Astrocyte (in vitro differentiated cells and primary cell): Measurements from ENCODE around the gene TCF19. TPM values are rescaled to one million over a fixed set of nuclear protein-coding genes. Genes with fewer than 3 reads are reported as not detected.

ENCODE experiments used
- DNase-seq: peaks from one replicate; pipeline ENCODE4 v3.0.0-alpha.2; 2010; ENCODE audit warnings: low read depth
- FAIRE-seq: peaks from 2 replicates; lab custom pipeline; 2011; peaks lifted over from hg19 to GRCh38; lab: Jason Lieb, UNC
- H2AFZ ChIP-seq: 2 replicates; pipeline ENCODE4 v1.6.0; 2012; ENCODE audit warnings: low read depth, low read length, inconsistent platforms
- H3K27ac ChIP-seq: 2 replicates; pipeline ENCODE4 v1.5.1; 2011; ENCODE audit warnings: low read depth, low read length, inconsistent platforms
- H3K27me3 ChIP-seq: 2 replicates; pipeline ENCODE4 v1.6.0; 2011; ENCODE audit warnings: low read length, inconsistent platforms; ENCODE audit not compliant: insufficient read depth
- H3K36me3 ChIP-seq: 2 replicates; pipeline ENCODE4 v1.5.1; 2011; ENCODE audit warnings: low read length, inconsistent platforms; ENCODE audit not compliant: insufficient read depth
- H3K4me1 ChIP-seq: 2 replicates; pipeline ENCODE4 v1.5.1; 2011; ENCODE audit warnings: low read length, inconsistent platforms; ENCODE audit not compliant: insufficient read depth
- H3K4me2 ChIP-seq: 2 replicates; pipeline ENCODE4 v1.6.0; 2012; ENCODE audit warnings: low read length, inconsistent platforms
- H3K4me3 ChIP-seq: 2 replicates; pipeline ENCODE4 v1.5.1; 2011; ENCODE audit warnings: low read depth, mild to moderate bottlenecking, low read length, inconsistent platforms; ENCODE audit not compliant: insufficient read depth
- H3K79me2 ChIP-seq: 2 replicates; pipeline ENCODE4 v1.6.0; 2012; ENCODE audit warnings: mild to moderate bottlenecking, low read length, inconsistent platforms; ENCODE audit not compliant: insufficient read depth
- H3K9ac ChIP-seq: 2 replicates; pipeline ENCODE4 v1.6.0; 2012; ENCODE audit warnings: mild to moderate bottlenecking, low read length, inconsistent platforms
- H3K9me3 ChIP-seq: 2 replicates; pipeline ENCODE4 v1.5.1; 2012; ENCODE audit warnings: low read depth, mild to moderate bottlenecking, low read length, inconsistent platforms; ENCODE audit not compliant: insufficient read depth
- H4K20me1 ChIP-seq: 2 replicates; pipeline ENCODE4 v1.6.0; 2012; ENCODE audit warnings: low read length, inconsistent platforms; ENCODE audit not compliant: insufficient read depth
- H3K27ac Mint-ChIP-seq: one replicate; pipeline ENCODE4 v1.8.0; 2021; ENCODE audit warnings: mild to moderate bottlenecking, mixed read lengths; ENCODE audit not compliant: unreplicated experiment
- H3K27me3 Mint-ChIP-seq: one replicate; pipeline ENCODE4 v1.8.0; 2021; ENCODE audit warnings: low read depth, mixed read lengths; ENCODE audit not compliant: unreplicated experiment
- H3K36me3 Mint-ChIP-seq: one replicate; pipeline ENCODE4 v1.8.0; 2021; ENCODE audit warnings: low read depth, mixed read lengths; ENCODE audit not compliant: unreplicated experiment
- H3K4me1 Mint-ChIP-seq: one replicate; pipeline ENCODE4 v1.8.0; 2021; ENCODE audit warnings: low read depth, mixed read lengths; ENCODE audit not compliant: unreplicated experiment
- H3K4me3 Mint-ChIP-seq: one replicate; pipeline ENCODE4 v1.8.0; 2021; ENCODE audit warnings: mild to moderate bottlenecking, moderate library complexity, mixed read lengths; ENCODE audit not compliant: unreplicated experiment
- H3K9me3 Mint-ChIP-seq: one replicate; pipeline ENCODE4 v1.8.0; 2021; ENCODE audit warnings: mild to moderate bottlenecking, mixed read lengths; ENCODE audit not compliant: unreplicated experiment
- EZH2 ChIP-seq: IDR thresholded peaks from 2 replicates; pipeline ENCODE4 v1.6.1; 2012; ENCODE audit warnings: mild to moderate bottlenecking, low read length, inconsistent platforms; ENCODE audit not compliant: insufficient read depth
- total RNA-seq: library from RNA; stranded (reverse); gene quantifications from 2 replicates; pipeline ENCODE4 v1.2.1, GENCODE V29; 2021
- TF ChIP-seq, protein P1 (sequence below): IDR thresholded peaks from 2 replicates; pipeline ENCODE4 v1.5.1; 2011; ENCODE audit warnings: low read depth, mild to moderate bottlenecking, inconsistent platforms, low read length, moderate library complexity; ENCODE audit not compliant: insufficient read depth

The TCF19 gene
- total RNA-seq, 1 donor from 2014 or later = 2.5 TPM

DNA sequence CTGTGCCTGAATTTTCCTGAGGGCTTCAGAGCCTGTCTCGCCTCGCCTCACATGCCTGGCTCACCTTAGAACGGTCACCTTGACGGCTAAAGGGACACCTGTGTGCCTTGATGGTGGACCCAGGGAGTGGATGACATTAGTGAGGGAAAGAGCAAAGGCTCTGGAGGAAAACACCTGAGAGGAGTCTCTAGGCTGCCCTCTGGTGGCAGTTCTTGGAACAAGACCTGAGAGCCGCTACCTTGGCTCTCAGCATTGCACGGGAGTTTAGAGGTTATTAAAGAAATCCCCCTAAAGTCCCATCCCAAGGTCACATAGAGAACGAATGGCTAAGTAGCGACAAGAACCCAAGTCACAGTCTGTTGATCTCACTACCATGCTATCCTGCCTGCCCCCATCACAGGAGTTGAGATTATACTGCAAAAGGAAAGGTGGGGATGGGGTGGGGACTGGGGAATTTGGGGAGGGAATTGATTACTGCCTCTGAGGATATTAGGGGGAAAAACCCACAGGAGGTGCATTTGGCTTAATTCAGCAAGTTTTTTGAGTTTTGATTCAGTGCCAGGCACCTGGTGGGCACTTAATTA lies 30.2 kb upstream of the TCF19 start:
- Histone ChIP-seq H3K4me1 (peaks cover 7% of the 10 kb centered on the region), H4K20me1 (no peaks in the 10 kb centered on the region), H3K79me2 (no peaks in the 10 kb centered on the region), H3K9me3 (no peaks in the 10 kb centered on the region), H3K9ac (no peak overlapping the region), H3K4me2 (no peak overlapping the region), H3K36me3 (no peaks in the 10 kb centered on the region), H3K4me3 (no peak overlapping the region), H3K27ac (no peak overlapping the region), H3K27me3 (no peaks in the 10 kb centered on the region), H2AFZ (no peak overlapping the region)
- Mint-ChIP-seq H3K27ac (no peak overlapping the region), H3K27me3 (no peaks in the 10 kb centered on the region), H3K4me1 (peaks cover 29% of the 10 kb centered on the region), H3K36me3 (peaks cover 11% of the 10 kb centered on the region), H3K9me3 (no peaks in the 10 kb centered on the region), H3K4me3 (no peak overlapping the region)
- FAIRE-seq (no peak), DNase-seq (no peak)
- no peak for TF ChIP-seq EZH2
- TF ChIP-seq, protein P1, sequence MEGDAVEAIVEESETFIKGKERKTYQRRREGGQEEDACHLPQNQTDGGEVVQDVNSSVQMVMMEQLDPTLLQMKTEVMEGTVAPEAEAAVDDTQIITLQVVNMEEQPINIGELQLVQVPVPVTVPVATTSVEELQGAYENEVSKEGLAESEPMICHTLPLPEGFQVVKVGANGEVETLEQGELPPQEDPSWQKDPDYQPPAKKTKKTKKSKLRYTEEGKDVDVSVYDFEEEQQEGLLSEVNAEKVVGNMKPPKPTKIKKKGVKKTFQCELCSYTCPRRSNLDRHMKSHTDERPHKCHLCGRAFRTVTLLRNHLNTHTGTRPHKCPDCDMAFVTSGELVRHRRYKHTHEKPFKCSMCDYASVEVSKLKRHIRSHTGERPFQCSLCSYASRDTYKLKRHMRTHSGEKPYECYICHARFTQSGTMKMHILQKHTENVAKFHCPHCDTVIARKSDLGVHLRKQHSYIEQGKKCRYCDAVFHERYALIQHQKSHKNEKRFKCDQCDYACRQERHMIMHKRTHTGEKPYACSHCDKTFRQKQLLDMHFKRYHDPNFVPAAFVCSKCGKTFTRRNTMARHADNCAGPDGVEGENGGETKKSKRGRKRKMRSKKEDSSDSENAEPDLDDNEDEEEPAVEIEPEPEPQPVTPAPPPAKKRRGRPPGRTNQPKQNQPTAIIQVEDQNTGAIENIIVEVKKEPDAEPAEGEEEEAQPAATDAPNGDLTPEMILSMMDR = peak; percentile 84

DNA sequence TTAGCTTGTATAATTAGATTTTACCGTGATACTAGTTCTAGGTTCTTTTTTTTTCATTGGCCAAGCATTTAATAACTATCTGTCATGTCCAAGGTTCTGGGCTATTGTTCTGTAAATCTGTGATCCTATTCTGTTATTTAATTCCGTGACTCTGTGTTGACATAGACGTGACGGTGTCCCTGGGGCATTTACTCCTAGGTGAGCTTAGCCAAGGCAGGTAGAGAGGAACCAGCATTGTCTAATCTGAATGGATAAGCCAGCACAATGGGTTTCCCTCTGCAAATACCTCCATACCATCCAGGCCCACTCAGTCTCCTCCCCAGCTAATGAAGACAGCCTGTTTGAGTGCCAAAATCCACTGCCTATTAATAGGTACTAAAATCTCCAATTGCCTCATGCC lies 29.3 kb upstream of the TCF19 start:
- Mint-ChIP-seq H3K4me1 (peaks cover 20% of the 10 kb centered on the region), H3K9me3 (no peaks in the 10 kb centered on the region), H3K27me3 (no peaks in the 10 kb centered on the region), H3K27ac (no peak overlapping the region), H3K4me3 (no peak overlapping the region), H3K36me3 (peaks cover 6% of the 10 kb centered on the region)
- Histone ChIP-seq H3K4me3 (no peak overlapping the region), H2AFZ (no peak overlapping the region), H3K4me2 (no peak overlapping the region), H3K9me3 (no peaks in the 10 kb centered on the region), H3K27me3 (no peaks in the 10 kb centered on the region), H3K27ac (no peak overlapping the region), H3K9ac (no peak overlapping the region), H4K20me1 (no peaks in the 10 kb centered on the region), H3K36me3 (no peaks in the 10 kb centered on the region), H3K79me2 (no peaks in the 10 kb centered on the region), H3K4me1 (peaks cover 7% of the 10 kb centered on the region)
- FAIRE-seq (no peak), DNase-seq (no peak)
- TF ChIP-seq EZH2 = no peak
- TF ChIP-seq, protein P1 = no peak

DNA sequence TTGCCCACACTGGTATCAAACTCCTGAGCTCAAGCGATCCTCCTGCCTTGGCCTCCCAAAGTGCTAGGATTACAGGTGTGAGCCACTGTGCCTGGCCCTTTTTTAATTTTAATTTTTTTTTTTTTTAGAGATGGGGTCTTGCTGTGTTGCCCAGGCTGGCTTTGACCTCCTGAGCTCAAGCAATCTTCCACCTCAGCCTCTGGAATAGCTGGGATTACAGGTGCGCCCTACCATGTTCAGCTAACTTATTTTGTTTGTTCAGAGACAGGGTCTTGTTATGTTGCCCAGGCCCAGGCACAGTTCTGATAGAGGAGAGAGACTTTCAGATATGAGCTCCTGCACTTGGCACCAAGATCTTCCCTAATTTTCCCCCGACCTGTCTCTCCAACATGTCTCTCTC lies 27.6 kb upstream of the TCF19 start:
- Mint-ChIP-seq H3K27ac (no peak overlapping the region), H3K36me3 (peaks cover 6% of the 10 kb centered on the region), H3K9me3 (no peaks in the 10 kb centered on the region), H3K4me3 (no peak overlapping the region), H3K27me3 (no peaks in the 10 kb centered on the region), H3K4me1 (peaks cover 6% of the 10 kb centered on the region)
- H3K36me3 ChIP-seq = no peaks in the 10 kb centered on the region
- H2AFZ ChIP-seq = no peak overlapping the region
- no peaks in the 10 kb centered on the region for H3K4me1 ChIP-seq
- H4K20me1 ChIP-seq = no peaks in the 10 kb centered on the region
- TF ChIP-seq, protein P1 = no peak
- TF ChIP-seq EZH2 = no peak
- FAIRE-seq (no peak), DNase-seq (no peak)
- H3K4me3 ChIP-seq = no peak overlapping the region
- H3K9me3 ChIP-seq = no peaks in the 10 kb centered on the region
- no peak overlapping the region for H3K4me2 ChIP-seq
- H3K79me2 ChIP-seq = no peaks in the 10 kb centered on the region
- no peak overlapping the region for H3K9ac ChIP-seq
- no peaks in the 10 kb centered on the region for H3K27me3 ChIP-seq
- no peak overlapping the region for H3K27ac ChIP-seq
